MM.1S (cell line): ENCODE data around the gene FAIM2.

ENCODE experiments used
- DNase-seq: peaks from one replicate; pipeline ENCODE4 v3.0.0-alpha.2; 2015
- H2AFZ ChIP-seq: fragments of 300-600 bp; sonication (generic); 2 replicates; pipeline ENCODE4 v1.6.0; 2016; ENCODE audit warnings: antibody characterized with exemption, low read length
- H3F3A ChIP-seq: fragments of 300-600 bp; sonication (generic); 2 replicates; pipeline ENCODE4 v1.6.1; 2016; ENCODE audit warnings: mild to moderate bottlenecking, antibody characterized with exemption, low read length, moderate library complexity, mixed read lengths; ENCODE audit not compliant: insufficient read depth
- H3K27ac ChIP-seq: fragments of 300-600 bp; sonication (generic); 2 replicates; pipeline ENCODE4 v1.5.1; 2016; ENCODE audit warnings: mild to moderate bottlenecking, low read length
- H3K27me3 ChIP-seq: fragments of 300-600 bp; sonication (generic); replicated peaks from 2 replicates; pipeline ENCODE4 v1.6.0; 2016; ENCODE audit warnings: low read length; ENCODE audit not compliant: insufficient read depth
- H3K36me3 ChIP-seq: fragments of 300-600 bp; sonication (generic); replicated peaks from 2 replicates; pipeline ENCODE4 v1.6.1; 2016; ENCODE audit warnings: mild to moderate bottlenecking, low read length, mixed read lengths; ENCODE audit not compliant: insufficient read depth
- H3K4me1 ChIP-seq: fragments of 300-600 bp; sonication (generic); 2 replicates; pipeline ENCODE4 v1.6.1; 2016; ENCODE audit warnings: low read length, mixed read lengths
- H3K4me2 ChIP-seq: fragments of 300-600 bp; sonication (generic); 2 replicates; pipeline ENCODE4 v1.6.0; 2016; ENCODE audit warnings: low read depth, low read length
- H3K4me3 ChIP-seq: fragments of 300-600 bp; sonication (generic); 2 replicates; pipeline ENCODE4 v1.5.1; 2016; ENCODE audit warnings: low read length, mixed read lengths
- H3K79me2 ChIP-seq: fragments of 300-600 bp; sonication (generic); 2 replicates; pipeline ENCODE4 v1.6.1; 2016; ENCODE audit warnings: mixed run types, low read length, mixed read lengths
- H3K9ac ChIP-seq: fragments of 300-600 bp; sonication (generic); 2 replicates; pipeline ENCODE4 v1.6.1; 2016; ENCODE audit warnings: low read length, mixed read lengths
- H3K9me2 ChIP-seq: fragments of 300-600 bp; sonication (generic); replicated peaks from 2 replicates; pipeline ENCODE4 v1.6.1; 2016; ENCODE audit warnings: mild to moderate bottlenecking, low read length, mixed read lengths; ENCODE audit not compliant: insufficient read depth
- H3K9me3 ChIP-seq: fragments of 300-600 bp; sonication (generic); replicated peaks from 2 replicates; pipeline ENCODE4 v1.6.1; 2016; ENCODE audit warnings: mild to moderate bottlenecking, low read length, mixed read lengths; ENCODE audit not compliant: insufficient read depth
- H4K20me1 ChIP-seq: fragments of 300-600 bp; sonication (generic); 2 replicates; pipeline ENCODE4 v1.6.1; 2016; ENCODE audit warnings: mild to moderate bottlenecking, low read length, moderate library complexity, mixed read lengths; ENCODE audit not compliant: insufficient read depth
- CTCF ChIP-seq: fragments of 300-600 bp; sonication (generic); IDR thresholded peaks from 2 replicates; pipeline ENCODE4 v1.5.1; 2016; ENCODE audit warnings: antibody characterized with exemption, low read length, mixed read lengths
- EZH2 ChIP-seq: fragments of 300-600 bp; sonication (generic); optimal IDR thresholded peaks from 2 replicates; pipeline ENCODE3; 2017; ENCODE audit warnings: low read depth, mild to moderate bottlenecking, antibody characterized with exemption, low read length, mixed read lengths
- EZH2phosphoT487 ChIP-seq: fragments of 300-600 bp; sonication (generic); IDR thresholded peaks from 2 replicates; pipeline ENCODE4 v1.6.1; 2018; ENCODE audit warnings: antibody characterized with exemption, low read length

Gene FAIM2

GRCh38 chr12:49903351-49903699 lies 375 bp downstream of the FAIM2 start:
- DNase-seq = no peak
- Histone ChIP-seq H3K9me3 (no peaks in the 10 kb centered on the region), H3K4me1 (no peaks in the 10 kb centered on the region), H4K20me1 (no peaks in the 10 kb centered on the region), H3K36me3 (no peaks in the 10 kb centered on the region), H3K27me3 (peaks cover 14% of the 10 kb centered on the region; the same call in 1 of the 2 replicates), H2AFZ (no peak overlapping the region), H3K4me3 (no peak overlapping the region), H3K9ac (no peak overlapping the region), H3K79me2 (no peaks in the 10 kb centered on the region), H3K9me2 (no peaks in the 10 kb centered on the region), H3K27ac (no peak overlapping the region), H3K4me2 (no peak overlapping the region), H3F3A (no peaks in the 10 kb centered on the region)
- TF ChIP-seq CTCF (no peak), EZH2 (no peak), EZH2phosphoT487 (no peak)

- H4K20me1 ChIP-seq = no peaks in the 10 kb centered on the region
- DNase-seq = no peak
- no peak overlapping the region for H3K4me3 ChIP-seq
- H3K4me1 ChIP-seq = no peaks in the 10 kb centered on the region
- H3K4me2 ChIP-seq = no peak overlapping the region
- H3K9ac ChIP-seq = no peak overlapping the region
- no peaks in the 10 kb centered on the region for H3K9me3 ChIP-seq
- H3K27ac ChIP-seq = no peak overlapping the region
- no peak overlapping the region for H2AFZ ChIP-seq
- H3K79me2 ChIP-seq = no peaks in the 10 kb centered on the region
- peaks cover 14% of the 10 kb centered on the region; the same call in 1 of the 2 replicates for H3K27me3 ChIP-seq
- no peaks in the 10 kb centered on the region for H3F3A ChIP-seq
- TF ChIP-seq EZH2 (no peak), EZH2phosphoT487 (no peak), CTCF (no peak)
- no peaks in the 10 kb centered on the region for H3K9me2 ChIP-seq
- no peaks in the 10 kb centered on the region for H3K36me3 ChIP-seq
Observed at GRCh38 chr12:49902399-49903350, 1.0 kb downstream of the FAIM2 start.

GRCh38 chr12:49901986-49902385 lies 1.7 kb downstream of the FAIM2 start:
- Histone ChIP-seq H3K4me3 (no peak overlapping the region), H2AFZ (no peak overlapping the region), H3K9me3 (no peaks in the 10 kb centered on the region), H3K4me2 (no peak overlapping the region), H3K4me1 (no peaks in the 10 kb centered on the region), H4K20me1 (no peaks in the 10 kb centered on the region), H3F3A (no peaks in the 10 kb centered on the region), H3K36me3 (no peaks in the 10 kb centered on the region), H3K9me2 (no peaks in the 10 kb centered on the region), H3K79me2 (no peaks in the 10 kb centered on the region), H3K9ac (no peak overlapping the region), H3K27me3 (peaks cover 14% of the 10 kb centered on the region; the same call in 1 of the 2 replicates), H3K27ac (no peak overlapping the region)
- no peak for DNase-seq
- TF ChIP-seq EZH2phosphoT487 (no peak), CTCF (no peak), EZH2 (no peak)
